NT2/D1 (cell line): ENCODE measurements around the gene ATP6V0A4.

Experiments used
- YY1 ChIP-seq: IDR thresholded peaks from 2 replicates; pipeline ENCODE4 v1.6.1; 2011; ENCODE audit not compliant: insufficient read length, insufficient read depth
- ZNF274 ChIP-seq: IDR thresholded peaks from 2 replicates; pipeline ENCODE4 v1.6.1; 2011; ENCODE audit warnings: mild to moderate bottlenecking, low read depth, low read length

GRCh38 chr7:138690495-138690894 is 107.5 kb downstream of the ATP6V0A4 start:
- TF ChIP-seq YY1: no peak
- no peak for TF ChIP-seq ZNF274
